DND-41 (cell line): ENCODE results near the gene ARMC2.

Experiments
- CTCF ChIP-seq: IDR thresholded peaks from 2 replicates; pipeline ENCODE4 v1.5.1; 2012; ENCODE audit warnings: borderline replicate concordance, low read length, moderate library complexity, mild to moderate bottlenecking; ENCODE audit not compliant: poor library complexity, severe bottlenecking; ENCODE audit errors: extremely low read depth
- EZH2 ChIP-seq: IDR thresholded peaks from 3 replicates; pipeline ENCODE4 v1.6.1; 2012; ENCODE audit warnings: borderline replicate concordance, low read depth, mild to moderate bottlenecking, moderate library complexity, low read length, inconsistent platforms; ENCODE audit not compliant: severe bottlenecking

DNA sequence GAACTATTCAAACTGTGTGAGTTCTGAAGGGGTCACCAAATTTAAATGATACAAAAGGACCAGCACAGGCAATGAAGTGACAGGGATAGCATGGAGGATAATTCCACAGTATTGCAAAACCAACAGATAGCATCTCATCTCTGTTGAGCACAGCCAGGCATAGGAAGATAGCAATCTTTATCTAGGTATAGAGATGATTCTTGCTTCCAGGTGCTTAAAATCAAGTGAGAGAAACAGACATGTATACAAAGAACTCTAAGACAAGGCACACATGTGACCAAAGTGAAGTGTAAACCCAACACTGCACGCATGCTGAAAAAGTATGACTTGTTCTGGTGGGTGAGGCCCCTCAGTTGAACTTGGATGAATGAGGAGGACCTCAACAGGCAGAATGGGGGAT lies 48.4 kb upstream of the ARMC2 start:
- TF ChIP-seq CTCF = no peak
- no peak for TF ChIP-seq EZH2
